PC-3 (cell line): ENCODE results near the gene P2RY2. TPM values are rescaled to one million over a fixed set of nuclear protein-coding genes. Genes with fewer than 3 reads are reported as not detected.

Experiments
- ATAC-seq: fragments of 200-7000 bp; cut with Tn5 transposase; 2 replicates; pipeline ENCODE4 v1.9.1; 2020; ENCODE audit warnings: mild to moderate bottlenecking, moderate library complexity
- BruUV-seq: library from RNA; stranded (reverse); fragments of 400-500 nt; replicated peaks from 2 replicates; lab custom pipeline; 2021; lab: Mats Ljungman, UMichigan
- CTCF ChIA-PET: fragments of 300-600 bp; sonication (Branson Sonifier 250); formaldehyde crosslinking; loops from one replicate; lab custom pipeline; 2022; ENCODE audit warnings: antibody characterized with exemption; lab: Charles Lee
- POLR2A ChIA-PET: fragments of 300-600 bp; sonication (Branson Sonifier 250); formaldehyde crosslinking; loops from one replicate; lab custom pipeline; 2022; ENCODE audit warnings: antibody characterized with exemption; ENCODE audit not compliant: unreplicated experiment; lab: Charles Lee
- DNase-seq: peaks from one replicate; pipeline ENCODE4 v3.0.0-alpha.2; 2015
- H2AFZ ChIP-seq: fragments of 300-600 bp; sonication (generic); 2 replicates; pipeline ENCODE4 v1.6.0; 2016; ENCODE audit warnings: antibody characterized with exemption, low read length
- H3F3A ChIP-seq: fragments of 300-600 bp; sonication (generic); one replicate; pipeline ENCODE4 v1.6.0; 2017; ENCODE audit warnings: antibody characterized with exemption, low read length, control low read depth, mild to moderate bottlenecking; ENCODE audit not compliant: unreplicated experiment
- H3K27ac ChIP-seq: fragments of 300-600 bp; sonication (generic); 2 replicates; pipeline ENCODE4 v1.5.1; 2016; ENCODE audit warnings: mild to moderate bottlenecking, low read length
- H3K27me3 ChIP-seq: fragments of 300-600 bp; sonication (generic); 2 replicates; pipeline ENCODE4 v1.6.1; 2016; ENCODE audit warnings: low read length, mixed read lengths
- H3K36me3 ChIP-seq: fragments of 300-600 bp; sonication (generic); 2 replicates; pipeline ENCODE4 v1.6.1; 2016; ENCODE audit warnings: low read depth, mixed run types, low read length, mixed read lengths
- H3K4me1 ChIP-seq: fragments of 300-600 bp; sonication (generic); 2 replicates; pipeline ENCODE4 v1.5.1; 2016; ENCODE audit warnings: low read length; ENCODE audit not compliant: insufficient read depth
- H3K4me2 ChIP-seq: fragments of 300-600 bp; sonication (generic); 2 replicates; pipeline ENCODE4 v1.6.0; 2016; ENCODE audit warnings: low read length
- H3K4me3 ChIP-seq: fragments of 300-600 bp; sonication (generic); 2 replicates; pipeline ENCODE4 v1.5.1; 2016; ENCODE audit warnings: mild to moderate bottlenecking, low read length, mixed read lengths
- H3K79me2 ChIP-seq: fragments of 300-600 bp; sonication (generic); 2 replicates; pipeline ENCODE4 v1.6.1; 2017; ENCODE audit warnings: low read length, mixed read lengths
- H3K9ac ChIP-seq: fragments of 300-600 bp; sonication (generic); 2 replicates; pipeline ENCODE4 v1.6.0; 2016; ENCODE audit warnings: mild to moderate bottlenecking, low read length
- H3K9me2 ChIP-seq: fragments of 300-600 bp; sonication (generic); replicated peaks from 2 replicates; pipeline ENCODE4 v1.6.1; 2016; ENCODE audit warnings: mixed run types, low read length, mixed read lengths
- H3K9me3 ChIP-seq: fragments of 300-600 bp; sonication (generic); 2 replicates; pipeline ENCODE4 v1.6.1; 2016; ENCODE audit warnings: low read length, mixed read lengths
- H4K20me1 ChIP-seq: fragments of 300-600 bp; sonication (generic); 2 replicates; pipeline ENCODE4 v1.6.1; 2016; ENCODE audit warnings: low read length, mixed read lengths
- EZH2 ChIP-seq: fragments of 300-600 bp; sonication (generic); IDR thresholded peaks from one replicate; pipeline ENCODE4 v1.6.1; 2017; ENCODE audit warnings: antibody characterized with exemption, mild to moderate bottlenecking, low read length; ENCODE audit not compliant: unreplicated experiment
- EZH2phosphoT487 ChIP-seq: fragments of 300-600 bp; sonication (generic); IDR thresholded peaks from 2 replicates; pipeline ENCODE4 v1.6.1; 2018; ENCODE audit warnings: mild to moderate bottlenecking, antibody characterized with exemption, low read length, borderline replicate concordance
- intact Hi-C: fragments of 100-400 bp; cut with micrococcal nuclease; formaldehyde crosslinking; loops from 2 replicates; pipeline ENCODE4 v1.9.0; 2023
- total RNA-seq: library from RNA; depleted of rRNA; stranded (reverse); fragments of >200 nt; gene quantifications from 2 replicates; pipeline ENCODE4 v1.2.3, GENCODE V29; 2014
- TF ChIP-seq, protein P1 (sequence below): fragments of 300-600 bp; sonication (generic); conservative IDR thresholded peaks from 2 replicates; pipeline ENCODE4 v1.5.1; 2017; ENCODE audit warnings: antibody characterized with exemption, low read depth, mild to moderate bottlenecking, low read length

The P2RY2 gene
- total RNA-seq, 1 experiment from 2014 or later, result 54.8 TPM

DNA sequence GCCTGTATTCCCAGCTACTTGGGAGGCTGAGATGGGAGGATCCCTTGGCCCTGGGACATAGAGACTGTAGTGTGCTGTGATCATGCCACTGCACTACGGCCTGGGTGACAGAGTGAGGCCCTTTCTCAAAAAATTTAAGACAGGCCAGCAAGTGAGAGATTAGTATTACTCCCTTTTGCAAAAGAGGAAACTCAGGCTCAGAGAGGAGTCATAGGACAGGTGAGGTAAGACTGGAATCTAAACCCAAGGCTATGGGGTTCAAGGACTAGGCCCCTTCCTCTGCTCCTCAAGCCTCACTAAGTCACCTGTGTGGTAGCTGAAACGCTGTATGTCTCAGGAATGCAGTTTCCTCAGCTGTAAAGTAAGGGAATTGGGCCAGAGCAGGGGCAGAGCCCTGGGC is 1.6 kb upstream of the P2RY2 start:
- Histone ChIP-seq H3K4me3 (no peak overlapping the region), H3K4me1 (peaks cover 37% of the 10 kb centered on the region), H3K79me2 (peaks cover 37% of the 10 kb centered on the region), H3K9me3 (no peaks in the 10 kb centered on the region), H3K27me3 (no peaks in the 10 kb centered on the region), H2AFZ (no peak overlapping the region), H3K27ac (no peak overlapping the region), H4K20me1 (no peaks in the 10 kb centered on the region), H3F3A (no peaks in the 10 kb centered on the region), H3K36me3 (no peaks in the 10 kb centered on the region; the same call in 1 of the 2 replicates), H3K9ac (no peak overlapping the region), H3K9me2 (no peaks in the 10 kb centered on the region), H3K4me2 (no peak overlapping the region)
- ChIA-PET POLR2A (no interaction called here), CTCF (no interaction called here)
- no peak for TF ChIP-seq EZH2phosphoT487
- TF ChIP-seq, protein P1, sequence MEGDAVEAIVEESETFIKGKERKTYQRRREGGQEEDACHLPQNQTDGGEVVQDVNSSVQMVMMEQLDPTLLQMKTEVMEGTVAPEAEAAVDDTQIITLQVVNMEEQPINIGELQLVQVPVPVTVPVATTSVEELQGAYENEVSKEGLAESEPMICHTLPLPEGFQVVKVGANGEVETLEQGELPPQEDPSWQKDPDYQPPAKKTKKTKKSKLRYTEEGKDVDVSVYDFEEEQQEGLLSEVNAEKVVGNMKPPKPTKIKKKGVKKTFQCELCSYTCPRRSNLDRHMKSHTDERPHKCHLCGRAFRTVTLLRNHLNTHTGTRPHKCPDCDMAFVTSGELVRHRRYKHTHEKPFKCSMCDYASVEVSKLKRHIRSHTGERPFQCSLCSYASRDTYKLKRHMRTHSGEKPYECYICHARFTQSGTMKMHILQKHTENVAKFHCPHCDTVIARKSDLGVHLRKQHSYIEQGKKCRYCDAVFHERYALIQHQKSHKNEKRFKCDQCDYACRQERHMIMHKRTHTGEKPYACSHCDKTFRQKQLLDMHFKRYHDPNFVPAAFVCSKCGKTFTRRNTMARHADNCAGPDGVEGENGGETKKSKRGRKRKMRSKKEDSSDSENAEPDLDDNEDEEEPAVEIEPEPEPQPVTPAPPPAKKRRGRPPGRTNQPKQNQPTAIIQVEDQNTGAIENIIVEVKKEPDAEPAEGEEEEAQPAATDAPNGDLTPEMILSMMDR, result no peak
- no peak for TF ChIP-seq EZH2
- intact Hi-C loops, result no loop called here
- BruUV-seq, result no TSS peak
- no peak for ATAC-seq
- no peak for DNase-seq

GRCh38 chr11:73217131-73217809 is 811 bp upstream of the P2RY2 start:
- Histone ChIP-seq H3K9me3 (no peaks in the 10 kb centered on the region), H3K27me3 (no peaks in the 10 kb centered on the region), H3K9ac (peak overlapping the region; percentile 73), H3K9me2 (no peaks in the 10 kb centered on the region), H3K4me1 (peaks cover 37% of the 10 kb centered on the region), H3K36me3 (no peaks in the 10 kb centered on the region; the same call in 1 of the 2 replicates), H3F3A (no peaks in the 10 kb centered on the region), H3K4me3 (peak overlapping the region; percentile 79), H2AFZ (peak overlapping the region; percentile 90), H3K27ac (no peak overlapping the region), H3K79me2 (peaks cover 45% of the 10 kb centered on the region), H4K20me1 (no peaks in the 10 kb centered on the region), H3K4me2 (peak overlapping the region; percentile 91)
- intact Hi-C loops, result no loop called here
- ChIA-PET POLR2A (interaction anchor here (0.6 to 1.1 kb wide), 3 partner anchors 31 to 292 kb away, joined by 3 to 4 read pairs (median 4); no protein-coding TSS in a partner anchor), CTCF (interaction anchor here (1.0 kb wide), 1 partner anchor 32 kb away, joined by 7 read pairs; no protein-coding TSS in a partner anchor)
- ATAC-seq (no peak), DNase-seq (no peak)
- TSS peak; percentile 53 for BruUV-seq
- TF ChIP-seq EZH2, result no peak
- TF ChIP-seq EZH2phosphoT487, result no peak
- TF ChIP-seq, protein P1, result no peak

GRCh38 chr11:73217810-73218105 is 323 bp upstream of the P2RY2 start:
- Histone ChIP-seq H3K27ac (peak overlapping the region; percentile 33), H3K79me2 (peaks cover 49% of the 10 kb centered on the region), H3K9ac (peak overlapping the region; percentile 73), H3K36me3 (peaks cover 4% of the 10 kb centered on the region; the same call in 1 of the 2 replicates), H3F3A (no peaks in the 10 kb centered on the region), H2AFZ (peak overlapping the region; percentile 90), H3K4me3 (peak overlapping the region; percentile 79), H3K9me2 (no peaks in the 10 kb centered on the region), H3K9me3 (no peaks in the 10 kb centered on the region), H4K20me1 (no peaks in the 10 kb centered on the region), H3K4me1 (peaks cover 37% of the 10 kb centered on the region), H3K4me2 (peak overlapping the region; percentile 91), H3K27me3 (no peaks in the 10 kb centered on the region)
- no peak for ATAC-seq
- POLR2A ChIA-PET, result interaction anchor here (0.6 to 1.1 kb wide), 3 partner anchors 32 to 293 kb away, joined by 3 to 4 read pairs (median 4); no protein-coding TSS in a partner anchor
- TF ChIP-seq EZH2 (no peak), EZH2phosphoT487 (no peak)
- TF ChIP-seq, protein P1, result no peak
- no TSS peak for BruUV-seq
- DNase-seq, result no peak
- CTCF ChIA-PET, result interaction anchor here (1.0 kb wide), 1 partner anchor 32 kb away, joined by 7 read pairs; no protein-coding TSS in a partner anchor
- intact Hi-C loops, result loop anchor here (1.0 kb wide), 2 partner anchors 11 to 32 kb away; no protein-coding TSS in a partner anchor
